ENCODE data around the gene RBM39. TPM values are rescaled to one million over a fixed set of nuclear protein-coding genes. Genes with fewer than 3 reads are reported as not detected.

Gene RBM39
- total RNA-seq, 4 donors from 2014 or later, result 231 to 462 (median 427) TPM

GRCh38 chr20:35743693-35744491 is 1.8 kb upstream of the RBM39 start:
- no peak for DNase-seq (ENCODE audit: low spot score)
- ATAC-seq (ENCODE audit: low FRiP score), result no peak
- no peak for TF ChIP-seq CTCF (IDR thresholded peaks at IDR 0.05)

GRCh38 chr20:35742741-35743523 is 872 bp upstream of the RBM39 start:
- no peak for ATAC-seq (ENCODE audit: low FRiP score)
- no peak for TF ChIP-seq CTCF (IDR thresholded peaks at IDR 0.05)
- DNase-seq (ENCODE audit: low spot score), result no peak

GRCh38 chr20:35739294-35740163 is 2.5 kb downstream of the RBM39 start:
- ATAC-seq (ENCODE audit: low FRiP score) (no peak), DNase-seq (ENCODE audit: low spot score) (no peak)
- no peak for TF ChIP-seq CTCF (IDR thresholded peaks at IDR 0.05)

GRCh38 chr20:35738410-35739179 is 3.5 kb downstream of the RBM39 start:
- TF ChIP-seq CTCF (IDR thresholded peaks at IDR 0.05), result no peak
- DNase-seq (ENCODE audit: low spot score), result no peak
- ATAC-seq (ENCODE audit: low FRiP score), result no peak

GRCh38 chr20:35737865-35738333 is 4.2 kb downstream of the RBM39 start:
- TF ChIP-seq CTCF (IDR thresholded peaks at IDR 0.05), result no peak
- ATAC-seq (ENCODE audit: low FRiP score), result no peak

GRCh38 chr20:35735826-35736470 is 6.1 kb downstream of the RBM39 start:
- DNase-seq (ENCODE audit: low spot score), result no peak

More at GRCh38 chr20:35737865-35738333, 4.2 kb downstream of the RBM39 start:
- no peak for DNase-seq (ENCODE audit: low spot score)

More at GRCh38 chr20:35735826-35736470, 6.1 kb downstream of the RBM39 start:
- no peak for TF ChIP-seq CTCF (IDR thresholded peaks at IDR 0.05)
- no peak for ATAC-seq (ENCODE audit: low FRiP score)
